HG02943 (cell line): ENCODE data around the gene COL5A1.

Source experiments
- ATAC-seq: cut with Tn5 transposase; IDR thresholded peaks from one replicate; pipeline ENCODE4 v1.9.1; 2021; ENCODE audit warnings: mild to moderate bottlenecking, low read depth, moderate library complexity; ENCODE audit not compliant: unreplicated experiment

The COL5A1 gene

DNA sequence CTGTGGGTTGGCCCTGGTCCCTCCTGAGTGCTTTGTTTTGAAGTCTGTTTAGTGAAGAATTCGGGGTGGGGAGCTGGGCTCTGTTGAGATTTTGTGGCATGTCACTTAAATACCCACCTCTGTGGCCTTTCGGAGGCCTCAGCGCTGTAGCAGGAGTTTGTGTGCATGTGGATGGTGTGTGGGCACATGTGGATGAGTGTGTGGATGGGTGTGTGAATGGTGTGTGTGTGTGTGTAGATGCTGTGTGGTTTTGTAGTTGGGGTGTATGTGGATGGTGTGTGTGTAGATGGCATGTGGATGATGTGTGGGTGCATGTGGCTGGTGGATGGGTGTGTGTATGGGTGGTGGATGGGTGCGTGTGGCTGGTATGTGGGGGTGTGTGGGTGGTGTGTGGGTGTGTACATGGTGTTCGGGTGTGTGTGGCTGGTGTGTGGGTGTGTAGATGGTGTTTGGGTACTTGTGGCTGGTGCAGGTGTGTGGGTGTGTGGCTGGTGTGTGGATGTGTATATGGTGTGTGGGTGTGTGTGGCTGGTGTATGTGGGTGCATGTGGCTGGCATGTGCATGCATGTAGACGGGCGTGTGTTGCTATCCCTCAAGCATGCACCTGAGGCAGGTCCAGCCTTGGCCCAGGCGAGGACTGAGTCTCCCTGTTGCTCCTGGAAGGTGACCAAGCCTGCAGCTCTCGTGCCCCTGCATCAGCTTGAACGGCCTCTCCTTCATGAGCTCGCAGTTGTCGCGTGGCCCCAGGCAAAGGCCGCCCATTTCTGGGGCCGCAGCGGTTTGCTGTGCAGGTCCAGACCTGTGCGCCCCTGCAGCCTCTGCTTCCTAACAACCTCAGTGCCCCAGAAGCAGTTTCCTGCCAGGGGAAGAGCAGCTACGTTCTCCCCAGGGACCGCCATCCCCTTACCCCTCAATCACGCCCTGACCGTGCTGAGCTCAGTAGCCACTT lies 185.0 kb downstream of the COL5A1 start:
- no peak for ATAC-seq

DNA sequence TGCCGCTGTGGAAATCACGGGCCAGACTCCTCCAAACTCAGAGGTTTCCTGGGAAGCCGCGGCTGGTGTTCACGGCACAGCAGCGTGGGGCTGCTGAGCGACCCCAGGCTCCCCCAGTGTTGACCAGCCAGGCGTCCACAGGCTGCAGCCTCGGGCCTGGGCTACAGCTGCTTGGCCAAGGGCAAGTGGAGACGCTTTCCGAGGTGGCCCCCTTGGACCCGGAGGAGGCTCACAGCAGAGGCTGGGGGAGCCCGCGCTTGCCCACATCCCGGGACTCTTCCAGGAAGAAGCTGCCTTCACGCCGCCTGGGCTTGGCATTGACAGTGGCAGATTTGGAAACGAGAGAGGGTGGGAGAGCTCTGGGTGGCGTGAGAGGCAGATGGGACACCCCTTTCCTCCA lies 186.0 kb downstream of the COL5A1 start:
- ATAC-seq = no peak

DNA sequence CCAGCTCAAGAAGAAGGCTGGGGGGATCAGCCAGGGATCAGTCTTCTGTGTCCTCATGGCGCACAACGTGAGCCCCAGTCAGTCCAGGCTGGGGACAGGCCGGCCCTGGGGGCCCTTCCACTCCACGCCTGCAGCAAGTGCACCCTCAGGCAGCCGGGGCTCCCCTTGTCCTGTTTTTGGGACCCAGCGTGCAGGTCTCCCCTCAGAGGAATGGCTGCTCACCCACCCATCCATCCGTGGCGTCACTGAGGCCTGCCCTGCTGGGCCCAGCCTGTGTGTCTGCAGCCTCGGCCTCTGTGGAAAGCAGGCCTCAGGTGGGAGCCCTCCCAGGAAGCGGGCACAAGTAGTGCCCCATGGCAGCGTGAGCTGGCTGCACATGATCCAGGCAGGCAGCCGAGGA lies 186.4 kb downstream of the COL5A1 start:
- ATAC-seq = no peak

DNA sequence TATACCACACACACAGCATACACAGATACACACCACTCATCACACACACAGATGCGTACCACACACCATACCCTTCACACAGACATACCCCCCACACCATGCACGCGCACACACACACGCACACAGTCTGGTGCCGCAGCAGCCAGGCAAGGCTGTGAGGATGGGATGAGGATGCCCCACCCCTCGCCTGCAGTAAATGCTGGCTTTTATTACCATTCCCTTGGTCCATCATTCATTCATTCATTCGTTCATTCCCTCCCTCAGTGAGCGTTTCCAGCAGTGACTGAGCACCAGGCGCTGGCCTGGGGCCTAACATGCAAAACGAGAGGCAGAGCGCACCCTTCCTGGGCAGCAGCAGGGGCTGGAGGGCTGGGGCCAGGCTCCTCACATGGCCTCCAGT lies 187.3 kb downstream of the COL5A1 start:
- no peak for ATAC-seq

DNA sequence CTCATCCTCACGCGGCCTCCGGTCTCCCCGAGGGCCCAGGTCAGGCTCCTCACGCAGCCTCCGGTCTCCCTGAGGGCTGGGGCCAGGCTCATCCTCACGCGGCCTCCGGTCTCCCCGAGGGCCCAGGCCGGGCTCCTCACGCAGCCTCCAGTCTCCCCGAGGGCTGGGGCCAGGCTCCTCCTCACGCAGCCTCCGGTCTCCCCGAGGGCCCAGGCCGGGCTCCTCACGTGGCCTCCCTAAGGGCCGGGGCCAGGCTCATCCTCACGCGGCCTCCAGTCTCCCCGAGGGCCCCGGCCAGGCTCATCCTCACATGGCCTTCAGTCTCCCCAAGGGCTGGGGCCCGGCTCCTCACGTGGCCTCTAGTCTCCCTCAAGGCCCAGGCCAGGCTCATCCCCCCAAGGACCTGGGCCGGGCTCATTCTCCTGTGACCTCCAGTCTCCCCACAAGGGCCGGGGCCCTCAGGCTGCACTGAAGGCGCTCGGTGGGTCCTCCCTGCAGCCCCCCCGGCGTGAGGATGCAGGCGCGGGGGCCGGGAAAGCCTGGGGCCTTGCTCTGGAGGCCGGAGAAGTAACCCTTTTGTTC lies 187.8 kb downstream of the COL5A1 start:
- no peak for ATAC-seq

DNA sequence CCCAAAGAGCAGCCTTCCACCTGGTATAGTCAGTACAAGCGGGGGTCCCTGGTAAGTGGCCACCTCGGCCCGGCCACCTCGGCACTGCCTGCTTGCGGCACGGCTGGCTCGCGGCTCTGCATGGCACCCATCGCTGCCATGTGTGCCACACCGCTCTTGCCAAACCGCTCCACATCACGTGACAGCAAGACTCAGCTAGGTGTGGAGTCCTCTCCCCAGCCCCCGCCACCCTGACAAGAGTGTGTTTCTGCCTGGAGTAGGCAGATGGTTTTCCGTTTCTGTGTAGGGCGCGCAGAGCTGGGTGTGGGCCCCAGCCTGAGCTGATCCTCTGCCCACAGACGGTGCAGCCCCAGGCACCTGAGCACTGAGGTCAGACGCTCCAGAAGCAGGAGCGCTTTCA lies 188.5 kb downstream of the COL5A1 start:
- no peak for ATAC-seq

DNA sequence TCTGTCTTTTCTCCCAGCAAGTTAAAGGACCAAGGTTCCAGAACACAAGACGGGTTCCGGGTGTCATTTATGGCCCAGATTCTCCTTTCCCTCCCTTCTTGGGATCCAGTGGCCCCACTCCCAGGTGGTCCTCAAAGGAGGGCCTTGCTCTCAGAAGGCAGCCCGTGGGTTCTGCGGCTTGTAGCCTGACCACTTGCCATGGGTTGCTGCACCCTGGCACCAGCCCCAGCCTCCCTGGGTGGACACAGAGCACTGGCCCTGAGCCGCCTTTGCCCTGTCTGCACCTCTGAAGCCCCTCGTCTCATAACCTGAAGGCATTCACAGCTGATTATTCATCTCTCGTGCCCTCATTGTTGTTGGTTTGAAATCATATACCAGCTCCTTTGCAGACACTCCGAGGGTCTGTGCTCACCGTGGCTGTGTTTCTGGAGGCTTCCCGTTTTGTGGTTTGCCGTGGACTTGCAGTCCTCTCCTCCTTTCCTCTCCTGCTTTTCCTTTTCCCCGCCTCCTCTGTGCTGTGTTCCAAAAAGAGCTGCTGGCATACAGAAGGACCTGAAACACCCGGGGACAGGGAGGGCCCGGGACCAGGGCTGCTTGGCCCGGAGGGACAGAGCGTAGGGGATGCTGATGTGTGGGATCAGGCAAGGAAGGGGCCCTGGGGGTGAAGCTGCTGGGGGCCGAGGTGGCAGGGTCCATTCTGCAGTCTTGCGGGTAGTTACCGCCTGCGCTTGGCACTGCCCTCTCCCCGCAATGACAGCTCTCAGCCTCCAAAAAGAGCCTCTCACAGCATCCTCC lies 189.5 kb downstream of the COL5A1 start:
- no peak for ATAC-seq

DNA sequence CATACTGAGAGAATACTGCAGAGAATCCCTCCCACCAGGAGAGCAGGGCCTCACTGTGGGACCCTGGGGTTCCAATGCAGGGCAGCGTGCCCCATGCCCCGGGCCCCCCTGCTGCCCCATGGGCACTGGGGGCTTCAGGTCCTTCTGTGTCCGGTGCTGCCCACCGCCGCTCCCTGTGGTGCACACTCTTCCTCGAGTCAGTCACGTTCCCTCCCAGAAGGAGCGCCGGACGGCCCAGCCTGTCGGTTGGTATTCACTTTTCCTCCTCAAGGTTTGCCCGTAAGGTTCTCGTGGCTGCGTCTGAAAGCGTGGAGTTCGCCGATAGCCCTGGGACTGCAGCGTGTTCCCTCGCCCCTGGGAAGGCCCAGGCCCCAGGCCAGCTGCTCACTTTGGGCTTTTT lies 190.9 kb downstream of the COL5A1 start:
- no peak for ATAC-seq

DNA sequence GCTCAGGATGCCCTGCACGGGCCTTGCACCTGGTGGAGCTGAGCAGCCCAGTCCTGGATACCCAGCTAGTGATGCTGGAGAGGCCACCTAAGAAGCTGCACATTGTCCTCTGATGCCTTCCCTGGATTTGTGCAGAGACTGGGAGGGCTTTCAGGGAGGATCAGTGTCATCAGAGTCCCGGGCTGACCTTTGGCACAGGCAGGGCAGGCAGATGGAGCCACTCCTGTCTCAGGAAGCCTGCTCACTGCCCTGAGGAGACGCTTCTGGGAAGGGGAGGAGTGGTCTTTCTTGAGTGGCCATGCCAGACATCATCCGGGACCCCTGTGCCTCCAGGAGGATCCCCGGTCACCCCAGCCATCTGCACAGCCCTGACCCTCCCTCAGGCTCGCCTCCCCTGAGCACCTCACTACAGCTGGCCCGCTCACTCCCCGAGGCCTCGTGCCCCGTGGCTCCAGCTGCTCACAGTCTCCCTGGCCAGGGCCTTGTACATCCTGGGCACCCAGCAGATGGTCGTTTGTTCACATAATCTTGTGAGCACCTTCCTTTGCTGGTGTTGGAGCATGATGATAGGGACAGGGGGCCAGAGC lies 191.8 kb downstream of the COL5A1 start:
- no peak for ATAC-seq

DNA sequence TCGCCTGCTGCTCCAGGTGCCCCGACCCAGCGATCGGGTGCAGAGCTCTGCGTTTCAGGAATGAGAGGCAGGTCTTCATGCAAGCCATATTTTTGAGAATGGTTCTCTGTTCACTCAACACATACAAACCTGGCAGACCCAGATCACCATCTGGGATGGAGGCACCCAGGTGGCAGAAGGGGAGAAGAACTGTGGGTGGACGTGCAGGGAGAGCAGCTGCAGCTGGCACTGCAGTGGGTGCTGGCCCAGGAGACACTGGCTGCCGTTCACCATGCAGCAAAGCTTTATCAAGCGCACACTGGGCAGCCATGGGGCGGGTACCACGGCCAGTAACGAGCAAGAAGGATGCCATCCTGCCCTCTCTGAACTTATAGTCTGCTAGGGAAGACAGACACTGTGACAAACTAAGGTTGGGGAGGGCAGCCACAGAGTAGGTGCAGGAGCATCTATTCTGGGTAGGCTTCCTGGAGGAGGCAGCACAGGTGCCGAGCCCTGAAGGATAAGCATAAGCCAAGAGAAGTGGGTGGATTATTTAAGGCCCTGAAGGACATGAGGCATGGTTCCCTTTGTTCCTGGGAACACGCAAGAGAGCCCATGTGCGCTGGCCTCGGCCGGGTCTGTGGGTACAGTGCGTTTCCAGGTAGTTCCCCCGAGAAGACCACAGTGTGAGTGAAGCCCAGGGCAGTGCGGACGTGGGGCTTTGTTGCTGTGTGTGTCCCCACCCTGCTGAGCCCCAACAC lies 192.8 kb downstream of the COL5A1 start:
- ATAC-seq = no peak

DNA sequence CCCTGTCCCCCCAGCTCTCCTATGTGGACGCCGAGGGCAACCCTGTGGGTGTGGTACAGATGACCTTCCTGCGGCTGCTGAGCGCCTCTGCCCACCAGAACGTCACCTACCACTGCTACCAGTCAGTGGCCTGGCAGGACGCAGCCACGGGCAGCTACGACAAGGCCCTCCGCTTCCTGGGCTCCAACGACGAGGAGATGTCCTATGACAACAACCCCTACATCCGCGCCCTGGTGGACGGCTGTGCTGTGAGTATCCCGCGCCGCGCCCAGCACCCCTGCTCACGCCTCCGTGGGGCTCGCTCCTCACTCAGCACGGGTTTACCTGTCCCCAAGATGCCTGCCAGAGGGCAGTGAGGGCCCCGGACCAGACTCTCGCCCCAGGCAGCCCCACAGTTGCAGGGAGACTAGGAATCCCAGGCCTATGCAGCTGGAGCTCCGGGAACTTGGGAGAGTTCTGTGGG lies 193.4 kb downstream of the COL5A1 start:
- no peak for ATAC-seq

DNA sequence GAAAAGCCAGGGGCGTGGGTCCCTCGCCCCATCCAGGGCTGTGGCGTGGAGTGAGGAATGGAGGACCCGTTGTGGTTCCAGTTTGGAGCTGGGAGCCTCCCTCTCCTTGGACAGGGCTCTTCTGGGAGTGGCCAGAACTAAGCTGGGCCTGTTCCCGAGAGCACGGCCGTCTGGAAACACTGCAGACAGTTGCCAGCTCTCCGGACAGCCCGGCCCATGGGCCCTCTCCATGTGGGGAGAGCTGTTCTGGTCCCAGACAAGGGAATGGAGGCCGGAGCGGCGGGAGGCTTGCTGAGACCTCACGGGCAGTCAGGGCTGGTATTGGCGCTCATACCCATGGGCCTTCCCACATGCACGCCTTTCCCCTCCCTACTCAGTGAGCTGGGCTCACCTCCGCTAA lies 193.8 kb downstream of the COL5A1 start:
- ATAC-seq = no peak

DNA sequence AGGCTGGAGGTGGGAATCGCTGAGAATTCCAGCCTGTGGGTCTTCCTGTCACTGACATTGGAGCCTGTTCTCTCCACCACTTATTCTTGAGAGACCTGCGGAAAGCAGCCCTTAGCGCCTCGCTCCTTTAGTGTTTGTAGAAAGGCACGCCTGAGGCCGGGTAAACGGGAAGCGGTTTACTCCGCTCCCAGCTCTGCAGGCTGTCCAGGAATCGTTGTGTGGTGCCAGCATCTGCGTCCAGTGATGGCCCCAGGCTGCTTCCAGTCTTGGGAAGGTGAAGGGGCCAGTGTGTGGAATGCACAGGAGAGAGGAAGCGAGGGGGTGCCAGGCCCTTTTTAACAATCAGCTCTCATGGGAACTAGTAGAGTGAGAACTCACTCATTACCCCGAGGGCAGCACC lies 194.4 kb downstream of the COL5A1 start:
- no peak for ATAC-seq

DNA sequence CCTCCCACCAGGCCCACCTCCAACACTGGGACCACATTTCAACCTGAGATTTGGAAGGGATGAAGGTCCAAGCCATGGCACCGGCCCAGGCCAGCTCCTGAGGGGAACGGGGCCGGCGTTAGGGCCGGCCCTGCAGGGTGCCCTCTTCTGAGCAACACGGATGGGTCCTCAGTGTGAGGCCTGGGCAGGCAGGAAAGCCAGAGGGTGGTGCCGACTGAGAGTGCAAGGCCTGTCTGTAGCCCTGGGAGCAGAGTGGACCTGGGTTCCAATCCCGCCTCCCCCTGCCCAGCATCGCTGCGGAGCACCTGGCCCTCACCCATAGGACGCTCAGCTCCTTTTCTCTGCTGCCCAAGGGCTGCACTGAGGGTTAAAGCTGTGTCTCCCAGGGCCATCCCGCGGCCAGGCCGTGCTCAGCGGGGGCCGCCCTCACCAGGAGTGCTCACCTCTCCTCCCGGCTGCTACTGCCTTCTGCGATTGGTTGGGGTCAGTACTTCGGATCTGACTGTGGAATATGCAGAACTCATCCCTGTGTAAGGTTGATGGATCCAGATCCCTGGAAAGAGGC lies 194.9 kb downstream of the COL5A1 start:
- no peak for ATAC-seq

DNA sequence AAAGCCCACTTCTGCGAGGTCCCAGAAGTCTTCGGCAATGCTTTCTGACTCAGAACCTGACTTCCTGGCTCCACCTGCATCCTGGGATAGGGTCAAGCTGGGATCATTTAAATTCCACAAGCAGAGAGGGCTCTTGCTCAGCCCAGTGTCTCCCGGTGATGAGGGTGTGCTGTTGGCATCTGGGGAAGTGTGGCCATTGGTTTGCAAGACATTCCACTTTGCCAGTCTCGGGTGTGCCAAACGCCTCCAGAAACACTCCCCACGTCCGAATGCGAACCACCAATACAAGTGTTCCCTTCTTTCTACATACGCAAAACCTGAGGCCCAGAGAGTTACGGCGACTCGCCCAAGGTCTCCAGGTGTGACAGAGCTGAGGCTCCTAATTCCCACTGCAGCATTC lies 195.9 kb downstream of the COL5A1 start:
- no peak for ATAC-seq

DNA sequence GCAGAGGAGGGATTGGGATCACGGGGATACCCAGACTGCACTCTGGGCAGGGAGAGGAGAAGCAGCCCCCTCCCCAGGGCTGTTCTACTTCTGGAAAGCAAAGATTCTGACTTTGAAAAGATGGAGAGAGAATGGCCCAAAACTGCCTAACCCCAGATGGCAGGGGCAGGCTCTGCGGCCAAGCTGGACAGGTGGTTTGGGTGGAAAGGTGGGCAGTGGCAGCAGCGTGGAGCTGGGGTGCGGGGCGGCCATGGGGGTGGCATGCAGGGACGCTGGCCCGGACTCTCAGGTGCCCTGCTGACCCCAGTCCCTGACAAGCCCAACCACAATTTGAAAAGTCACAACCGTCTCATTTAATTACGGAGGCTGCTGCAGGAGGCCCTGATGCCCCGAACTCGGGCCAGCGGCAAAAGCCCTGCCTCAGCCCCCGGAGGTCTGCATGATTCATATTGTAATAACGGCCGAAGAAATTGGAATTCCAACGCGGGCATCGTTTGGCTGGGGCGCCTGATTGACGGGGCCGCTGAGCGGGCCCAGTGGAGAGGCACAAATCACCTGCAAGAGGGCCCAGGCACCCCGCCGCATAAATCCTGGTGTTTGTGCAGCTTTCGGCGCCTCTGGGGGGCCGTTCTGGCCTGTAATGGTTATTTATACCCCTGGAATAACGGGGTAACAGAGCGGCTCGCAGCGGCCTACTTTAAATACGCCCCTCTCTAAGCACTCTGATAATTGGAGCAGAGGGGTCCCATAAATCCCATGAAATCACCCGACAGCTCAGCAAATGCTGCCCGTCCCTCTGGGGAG lies 197.2 kb downstream of the COL5A1 start:
- no peak for ATAC-seq

DNA sequence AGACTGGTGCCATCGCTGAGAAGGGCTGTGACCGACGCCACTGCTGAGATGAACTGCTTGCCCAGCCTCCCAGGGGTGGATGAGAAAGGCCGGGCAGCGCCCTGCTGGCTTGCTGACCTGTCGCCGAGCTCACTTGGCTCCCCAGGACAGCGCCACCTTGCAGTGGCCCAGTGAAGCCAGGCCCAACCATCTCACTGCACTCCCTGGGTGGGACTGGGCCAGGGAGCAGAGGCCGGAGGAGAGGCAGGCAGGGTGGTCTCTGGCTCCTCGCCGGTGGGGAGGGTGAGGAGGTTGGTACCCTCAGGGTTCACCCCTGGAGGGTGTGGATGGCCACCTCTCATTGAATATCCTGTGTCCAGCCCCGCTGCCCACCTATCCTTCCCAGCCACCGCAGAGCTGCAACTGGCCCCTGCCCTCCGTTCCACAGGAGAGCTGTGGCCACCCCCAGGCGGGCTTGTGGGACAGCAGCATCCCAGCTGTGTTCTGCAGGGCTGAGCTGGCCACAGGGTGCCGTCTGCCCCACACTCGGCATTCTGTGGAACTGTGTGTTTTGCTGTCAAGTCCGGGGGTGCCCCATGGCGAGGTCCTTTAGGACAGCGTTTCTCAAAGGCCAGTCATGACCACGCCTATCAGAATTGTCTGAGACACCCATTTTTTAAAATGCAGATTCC lies 198.0 kb downstream of the COL5A1 start:
- ATAC-seq = no peak

DNA sequence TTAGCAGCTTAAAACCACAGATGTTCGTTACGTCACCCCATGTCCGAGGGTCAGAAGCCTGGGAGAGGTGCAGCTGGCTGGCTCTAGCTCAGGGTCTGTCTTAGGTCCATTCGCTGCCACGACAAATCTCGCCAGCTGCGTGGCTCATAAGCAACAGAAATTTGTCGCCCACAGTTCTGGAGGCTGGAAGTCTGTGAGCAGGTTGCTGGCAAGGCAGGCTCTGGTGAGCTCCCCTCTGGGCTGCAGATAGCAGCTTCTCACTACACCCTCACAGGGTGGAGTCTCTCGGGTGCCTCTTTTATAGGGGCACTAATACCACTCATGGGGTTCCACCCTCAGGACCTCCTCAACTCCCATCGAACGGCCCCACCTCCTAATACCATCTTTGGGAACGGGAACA lies 198.9 kb downstream of the COL5A1 start:
- ATAC-seq = no peak
